Muscle of back (tissue), 11 donors: Measurements from ENCODE around the gene BBX. TPM values are rescaled to one million over a fixed set of nuclear protein-coding genes. Genes with fewer than 3 reads are reported as not detected.
"Not testable (repeated sequence)": the region's sequence is repeated elsewhere in the genome, so short reads cannot be mapped to it uniquely, and the experiment has no call there.

ENCODE experiments used
- DNase-seq, 3 donors: peaks; one replicate each; pipeline versions ENCODE4 v3.0.0 to v3.0.0-alpha.2; 2013
- polyA plus RNA-seq, 10 donors: library from polyadenylated mRNA; unstranded; fragments of 120-200 nt; gene quantifications; one replicate each; pipeline ENCODE4 v1.2.1, GENCODE V29; 2013; ENCODE audit not compliant: insufficient read length in 10 of 10

BBX gene
- polyA plus RNA-seq, 10 donors, result 30.2 to 52.6 (median 39.7) TPM

GRCh38 chr3:107796791-107797190 lies 274.0 kb downstream of the BBX start:
- peak in 1 of 3 donors; percentile 7 for DNase-seq

GRCh38 chr3:107797586-107797985 lies 274.8 kb downstream of the BBX start:
- DNase-seq, result no peak

GRCh38 chr3:107798381-107798780 lies 275.6 kb downstream of the BBX start:
- DNase-seq, result peak in 1 of 3 donors; percentile 19

- DNase-seq, result no peak
Observed at GRCh38 chr3:107800710-107801109, 277.9 kb downstream of the BBX start.

- no peak for DNase-seq
Observed at GRCh38 chr3:107803170-107803569, 280.4 kb downstream of the BBX start.

GRCh38 chr3:107806021-107806420 lies 283.3 kb downstream of the BBX start:
- DNase-seq, result no peak

- no peak for DNase-seq
Observed at GRCh38 chr3:107806536-107806935, 283.8 kb downstream of the BBX start.

GRCh38 chr3:107810171-107811071 lies 287.7 kb downstream of the BBX start:
- DNase-seq, result no peak

- DNase-seq, result peak in 1 of 3 donors; percentile 47
Observed at GRCh38 chr3:107813026-107813425, 290.3 kb downstream of the BBX start.

- peak in 1 of 3 donors; percentile 24 for DNase-seq
Observed at GRCh38 chr3:107816107-107816506, 293.3 kb downstream of the BBX start.

GRCh38 chr3:107817076-107817475 lies 294.3 kb downstream of the BBX start:
- no peak for DNase-seq

GRCh38 chr3:107818025-107818424 lies 295.3 kb downstream of the BBX start:
- DNase-seq, result no peak

GRCh38 chr3:107819656-107820055 lies 296.9 kb downstream of the BBX start:
- DNase-seq, result no peak

GRCh38 chr3:107822308-107822707 lies 299.5 kb downstream of the BBX start:
- no peak for DNase-seq

GRCh38 chr3:107824822-107825371 lies 302.1 kb downstream of the BBX start:
- peak in 1 of 3 donors; percentile 36 for DNase-seq

- no peak for DNase-seq
Observed at GRCh38 chr3:107825556-107825955, 302.8 kb downstream of the BBX start.

- DNase-seq, result no peak
Observed at GRCh38 chr3:107826727-107827126, 304.0 kb downstream of the BBX start.

GRCh38 chr3:107829185-107829584 lies 306.4 kb downstream of the BBX start:
- DNase-seq, result no peak

- no peak for DNase-seq
Observed at GRCh38 chr3:107831590-107831989, 308.8 kb downstream of the BBX start.

- no peak for DNase-seq
Observed at GRCh38 chr3:107833043-107833442, 310.3 kb downstream of the BBX start.

GRCh38 chr3:107833722-107834416 lies 311.1 kb downstream of the BBX start:
- DNase-seq, result no peak

GRCh38 chr3:107835001-107835400 lies 312.2 kb downstream of the BBX start:
- DNase-seq, result not testable (repeated sequence)
